CD4-positive, alpha-beta T cell (primary cell): Measurements from ENCODE around the gene TMEM30B. TPM values are rescaled to one million over a fixed set of nuclear protein-coding genes. Genes with fewer than 3 reads are reported as not detected.

Source experiments
- ATAC-seq: fragments of 200-7000 bp; cut with Tn5 transposase; one replicate; pipeline ENCODE4 v1.10.0; 2022; ENCODE audit warnings: mild to moderate bottlenecking; ENCODE audit not compliant: poor library complexity
- CTCF ChIA-PET: fragments of 350-600 bp; sonication (Branson Sonifier 250); formaldehyde crosslinking; loops from one replicate; lab custom pipeline; 2021; ENCODE audit warnings: antibody characterized with exemption, inconsistent platforms; lab: Charles Lee
- POLR2A ChIA-PET: fragments of 350-600 bp; sonication (Branson Sonifier 250); formaldehyde crosslinking; loops from one replicate; lab custom pipeline; 2021; ENCODE audit warnings: antibody characterized with exemption, inconsistent platforms; lab: Charles Lee
- DNase-seq, 14 experiments: peaks; one replicate each; pipeline ENCODE4 v3.0.0-alpha.2; 2013 to 2020; ENCODE audit warnings: mixed read lengths in 2 of 14
- H3K27ac ChIP-seq, 2 donors: one replicate each; pipeline versions ENCODE4 v1.5.1 to v1.7.0; 2013; ENCODE audit warnings: low read length in 2 of 2, low read depth in 1 of 2, mild to moderate bottlenecking in 1 of 2
- H3K27me3 ChIP-seq, 2 experiments: 1 replicate in 1 of 2; 2 replicates in 1 of 2; pipeline versions ENCODE4 v1.6.1 to v1.7.0; 2013; ENCODE audit warnings: low read length in 2 of 2, control low read depth in 1 of 2, mild to moderate bottlenecking in 1 of 2, moderate library complexity in 1 of 2; ENCODE audit not compliant: insufficient read depth in 2 of 2, control insufficient read depth in 1 of 2
- H3K36me3 ChIP-seq: one replicate; pipeline ENCODE4 v1.6.1; 2013; ENCODE audit warnings: low read length, control low read depth; ENCODE audit not compliant: insufficient read depth
- H3K4me1 ChIP-seq: one replicate; pipeline ENCODE4 v1.6.1; 2013; ENCODE audit warnings: low read length, control low read depth; ENCODE audit not compliant: insufficient read depth
- H3K4me3 ChIP-seq: one replicate; pipeline ENCODE4 v1.5.1; 2013; ENCODE audit warnings: mild to moderate bottlenecking, low read length, moderate library complexity
- H3K9me3 ChIP-seq, 2 experiments: 1 replicate in 1 of 2; 2 replicates in 1 of 2; pipeline versions ENCODE4 v1.6.1 to v1.7.0; 2013; ENCODE audit warnings: low read length in 2 of 2, mild to moderate bottlenecking in 2 of 2, control low read depth in 1 of 2, moderate library complexity in 1 of 2; ENCODE audit not compliant: control insufficient read depth in 1 of 2, insufficient read depth in 1 of 2
- H3K27ac Mint-ChIP-seq: one replicate; pipeline ENCODE4 v1.8.0; 2020; ENCODE audit warnings: mixed read lengths
- H3K27me3 Mint-ChIP-seq: one replicate; pipeline ENCODE4 v1.8.0; 2021; ENCODE audit warnings: mixed read lengths
- H3K36me3 Mint-ChIP-seq: one replicate; pipeline ENCODE4 v1.8.0; 2021; ENCODE audit warnings: low read depth, mixed read lengths
- H3K4me1 Mint-ChIP-seq: one replicate; pipeline ENCODE4 v1.8.0; 2021; ENCODE audit warnings: low read depth, mixed read lengths
- H3K4me3 Mint-ChIP-seq: one replicate; pipeline ENCODE4 v1.8.0; 2020; ENCODE audit warnings: mild to moderate bottlenecking, mixed read lengths
- H3K9me3 Mint-ChIP-seq: one replicate; pipeline ENCODE4 v1.8.0; 2020; ENCODE audit warnings: mixed read lengths
- intact Hi-C, 2 experiments: fragments of 100-400 bp; cut with DNase I in 1 of 2; cut with micrococcal nuclease in 1 of 2; formaldehyde crosslinking; loops; one replicate each; pipeline versions ENCODE4 v1.15.1 to v1.9.0; 2023 to 2025; cut with DNase I, micrococcal nuclease
- total RNA-seq, 174 experiments: library from RNA in 2 of 174; stranded (reverse) in 2 of 174; gene quantifications; one replicate each; pipeline ENCODE4 v1.2.3 and lab custom pipeline; 2021 to 2026
- TF ChIP-seq, protein P1 (sequence below): fragments of 200-600 bp; IDR thresholded peaks from one replicate; pipeline ENCODE4 v1.8.0; 2022; ENCODE audit warnings: antibody characterized with exemption, mild to moderate bottlenecking

The TMEM30B gene
- total RNA-seq, 2 experiments from 2014 or later, result 8.9 to 9.1 TPM

DNA sequence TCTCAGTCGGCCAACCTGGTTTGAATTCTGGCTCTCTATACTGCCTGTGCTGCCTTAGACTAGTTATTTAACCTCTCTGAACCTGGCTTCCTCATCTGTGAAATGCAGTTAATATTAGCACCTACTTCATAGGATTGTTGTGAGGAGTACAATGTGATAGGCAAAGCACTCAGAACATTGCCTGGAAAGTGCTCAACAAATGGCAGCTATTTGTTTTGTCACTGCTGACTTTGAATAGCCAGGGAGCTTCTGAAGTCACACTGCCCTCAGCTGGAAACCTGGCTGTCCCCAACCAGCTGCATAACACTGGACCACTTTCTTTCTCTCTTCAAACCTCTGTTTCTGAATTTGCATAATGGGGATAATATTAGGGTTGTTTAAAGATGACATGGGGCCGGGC, 9.6 kb downstream of the TMEM30B start:
- intact Hi-C loops, result no loop called here
- CTCF ChIA-PET, result interaction anchor here (1.7 kb wide), 1 partner anchor 9 kb away, joined by 7 read pairs; the partner anchor contains the start of gene TMEM30B
- peaks cover 6% of the 10 kb centered on the region for H3K4me1 ChIP-seq
- H3K27ac ChIP-seq, result no peak overlapping the region
- peaks cover 5% of the 10 kb centered on the region for H3K4me1 Mint-ChIP-seq
- H3K27me3 ChIP-seq, result peaks cover 4 to 18% of the 10 kb centered on the region in 2 experiments
- TF ChIP-seq, protein P1, sequence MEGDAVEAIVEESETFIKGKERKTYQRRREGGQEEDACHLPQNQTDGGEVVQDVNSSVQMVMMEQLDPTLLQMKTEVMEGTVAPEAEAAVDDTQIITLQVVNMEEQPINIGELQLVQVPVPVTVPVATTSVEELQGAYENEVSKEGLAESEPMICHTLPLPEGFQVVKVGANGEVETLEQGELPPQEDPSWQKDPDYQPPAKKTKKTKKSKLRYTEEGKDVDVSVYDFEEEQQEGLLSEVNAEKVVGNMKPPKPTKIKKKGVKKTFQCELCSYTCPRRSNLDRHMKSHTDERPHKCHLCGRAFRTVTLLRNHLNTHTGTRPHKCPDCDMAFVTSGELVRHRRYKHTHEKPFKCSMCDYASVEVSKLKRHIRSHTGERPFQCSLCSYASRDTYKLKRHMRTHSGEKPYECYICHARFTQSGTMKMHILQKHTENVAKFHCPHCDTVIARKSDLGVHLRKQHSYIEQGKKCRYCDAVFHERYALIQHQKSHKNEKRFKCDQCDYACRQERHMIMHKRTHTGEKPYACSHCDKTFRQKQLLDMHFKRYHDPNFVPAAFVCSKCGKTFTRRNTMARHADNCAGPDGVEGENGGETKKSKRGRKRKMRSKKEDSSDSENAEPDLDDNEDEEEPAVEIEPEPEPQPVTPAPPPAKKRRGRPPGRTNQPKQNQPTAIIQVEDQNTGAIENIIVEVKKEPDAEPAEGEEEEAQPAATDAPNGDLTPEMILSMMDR, result no peak
- no peak overlapping the region for H3K27ac Mint-ChIP-seq
- no peak for DNase-seq
- H3K36me3 Mint-ChIP-seq, result no peaks in the 10 kb centered on the region
- no peaks in the 10 kb centered on the region for H3K9me3 Mint-ChIP-seq
- H3K9me3 ChIP-seq, result no peaks in the 10 kb centered on the region
- peaks cover 49% of the 10 kb centered on the region for H3K27me3 Mint-ChIP-seq
- no peaks in the 10 kb centered on the region for H3K36me3 ChIP-seq
- ATAC-seq, result no peak
- H3K4me3 ChIP-seq, result no peak overlapping the region
- POLR2A ChIA-PET, result interaction anchor here (1.0 to 1.2 kb wide), 2 partner anchors 11 to 490 kb away, joined by 3 read pairs; no protein-coding TSS in a partner anchor
- H3K4me3 Mint-ChIP-seq, result no peak overlapping the region

DNA sequence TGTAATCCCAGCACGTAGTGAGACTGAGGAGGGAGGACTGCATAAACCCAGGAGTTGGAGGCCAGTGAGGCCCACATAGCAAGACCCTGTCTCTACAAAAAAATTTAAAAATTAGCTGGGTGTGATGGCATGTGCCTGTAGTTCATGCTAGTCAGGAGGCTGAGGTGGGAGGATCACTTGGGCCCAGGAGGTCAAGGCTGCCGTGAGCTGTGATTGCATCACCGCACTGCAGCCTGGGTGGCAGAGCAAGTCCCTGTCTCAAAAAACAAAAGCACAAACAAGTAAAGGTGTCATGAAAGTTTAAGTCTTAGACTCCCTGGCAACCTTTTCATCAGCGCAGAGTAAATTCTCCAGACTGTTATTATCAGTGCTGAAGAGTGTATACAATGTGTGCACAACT, 10.4 kb downstream of the TMEM30B start:
- ChIA-PET POLR2A (interaction anchor here (1.2 kb wide), 1 partner anchor 11 kb away, joined by 3 read pairs; no protein-coding TSS in a partner anchor), CTCF (interaction anchor here (0.7 to 1.7 kb wide), 2 partner anchors 10 to 566 kb away, joined by 3 to 7 read pairs; partner anchors contain the start of gene TMEM30B)
- Mint-ChIP-seq H3K36me3 (no peaks in the 10 kb centered on the region), H3K27me3 (peaks cover 52% of the 10 kb centered on the region), H3K4me3 (no peak overlapping the region), H3K9me3 (no peaks in the 10 kb centered on the region), H3K27ac (no peak overlapping the region), H3K4me1 (peaks cover 5% of the 10 kb centered on the region)
- H3K4me3 ChIP-seq, result no peak overlapping the region
- intact Hi-C loops, result loop anchor here (1.0 kb wide), 2 partner anchors 15 to 460 kb away; no protein-coding TSS in a partner anchor
- peaks cover 6% of the 10 kb centered on the region for H3K4me1 ChIP-seq
- H3K9me3 ChIP-seq, result no peaks in the 10 kb centered on the region
- TF ChIP-seq, protein P1, result no peak
- DNase-seq (no peak), ATAC-seq (no peak)
- no peaks in the 10 kb centered on the region for H3K36me3 ChIP-seq
- H3K27me3 ChIP-seq, result peaks cover 4 to 18% of the 10 kb centered on the region in 2 experiments
- H3K27ac ChIP-seq, result no peak overlapping the region

DNA sequence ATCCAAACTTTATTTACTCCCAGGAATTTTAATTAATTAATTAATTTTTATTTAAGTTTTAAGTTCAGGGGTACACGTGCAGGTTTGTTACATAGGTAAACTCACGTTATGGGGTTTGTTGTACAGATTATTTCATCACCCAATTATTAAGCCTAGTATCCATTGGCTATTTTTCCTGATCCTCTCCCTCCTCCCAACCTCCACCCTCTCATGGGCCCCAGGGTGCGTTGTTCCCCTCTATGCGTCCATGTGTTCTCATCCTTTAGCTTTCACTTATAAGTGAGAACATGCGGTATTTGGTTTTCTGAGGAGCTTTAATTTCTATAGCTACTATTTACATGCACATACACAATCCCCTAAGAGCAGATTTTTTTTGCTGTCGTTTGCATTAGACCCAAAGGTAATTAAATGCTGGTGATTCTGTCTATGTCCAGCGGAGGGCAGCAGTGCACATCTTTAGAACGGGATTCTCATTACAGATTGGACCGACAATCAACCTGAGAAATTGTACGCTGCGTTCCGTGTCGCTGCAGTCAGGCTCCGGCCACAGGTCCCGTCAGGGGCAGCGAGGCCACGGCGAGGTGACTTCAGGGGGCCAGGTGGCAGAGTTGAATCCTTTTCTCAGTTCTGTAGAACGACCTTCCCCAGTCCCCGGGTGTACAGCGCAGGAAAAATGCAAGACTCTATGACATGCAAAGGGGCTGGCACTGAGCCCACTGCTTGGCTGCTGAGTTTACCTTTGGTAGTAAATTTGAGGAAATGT, 11.6 kb downstream of the TMEM30B start:
- Mint-ChIP-seq H3K9me3 (no peaks in the 10 kb centered on the region), H3K36me3 (no peaks in the 10 kb centered on the region), H3K27ac (no peak overlapping the region), H3K4me3 (peak overlapping the region; percentile 42), H3K27me3 (peaks cover 60% of the 10 kb centered on the region), H3K4me1 (peaks cover 5% of the 10 kb centered on the region)
- ATAC-seq (peak; percentile 97), DNase-seq (peak; percentile 61 to 88 (median 71))
- Histone ChIP-seq H3K27ac (no peak overlapping the region), H3K4me1 (peaks cover 6% of the 10 kb centered on the region), H3K27me3 (peaks cover 4 to 25% of the 10 kb centered on the region in 2 experiments), H3K9me3 (no peaks in the 10 kb centered on the region), H3K4me3 (peak overlapping the region; percentile 17), H3K36me3 (no peaks in the 10 kb centered on the region)
- TF ChIP-seq, protein P1, result peak; percentile 82
- ChIA-PET POLR2A (interaction anchor here (0.5 kb wide), 1 partner anchor 8 kb away, joined by 4 read pairs; no protein-coding TSS in a partner anchor), CTCF (interaction anchor here (0.6 to 2.1 kb wide), 8 partner anchors 11 to 568 kb away, joined by 3 to 10 read pairs (median 4); partner anchors contain the start of gene TMEM30B)
- intact Hi-C loops, result loop anchor here (1.0 to 2.0 kb wide), 6 partner anchors 16 to 858 kb away; no protein-coding TSS in a partner anchor
